ENCODE results near the gene APOLD1. TPM values are rescaled to one million over a fixed set of nuclear protein-coding genes. Genes with fewer than 3 reads are reported as not detected.
"Not testable (repeated sequence)": the region's sequence is repeated elsewhere in the genome, so short reads cannot be mapped to it uniquely, and the experiment has no call there.

Gene APOLD1
- total RNA-seq, 1 donor from 2014 or later = 5.2 TPM

DNA sequence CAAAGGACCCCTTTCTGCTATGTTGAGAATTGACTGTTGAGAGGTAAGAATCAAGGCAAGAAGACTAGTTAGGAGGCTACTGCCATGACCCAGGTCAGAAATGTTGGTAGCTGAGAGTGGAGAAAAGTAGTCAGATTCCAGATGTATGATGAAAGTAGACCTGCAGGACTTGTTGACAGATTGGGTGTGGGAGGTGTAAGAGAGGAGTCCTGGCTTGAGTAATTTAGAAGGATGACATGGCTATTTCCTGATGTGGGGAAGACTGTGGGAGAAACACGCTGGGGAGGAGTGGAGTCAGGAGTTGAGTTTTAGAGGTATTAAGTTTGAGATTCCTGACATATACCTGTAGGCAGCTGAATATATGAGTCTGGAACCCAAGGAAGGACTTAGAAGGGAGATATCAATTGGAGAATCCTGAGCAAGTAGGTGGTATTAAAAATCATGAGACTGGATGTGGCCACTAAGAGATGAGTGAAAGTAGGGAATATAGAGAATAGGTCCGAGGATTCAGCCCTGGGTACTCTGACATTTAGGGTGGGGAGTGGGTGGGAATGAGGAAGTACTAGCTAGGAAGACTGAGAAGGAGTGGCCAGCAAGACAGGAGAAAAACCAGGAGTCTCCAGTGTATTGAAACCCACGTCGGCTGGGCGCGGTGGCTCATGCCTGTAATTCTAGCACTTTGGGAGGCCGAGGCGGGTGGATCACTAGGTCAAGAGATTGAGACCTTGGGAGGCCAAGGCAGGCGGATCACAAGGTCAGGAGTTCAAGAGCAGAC is 15.1 kb downstream of the APOLD1 start:
- no peak overlapping the region for H3K27ac Mint-ChIP-seq (ENCODE audit: unreplicated experiment)
- no peaks in the 10 kb centered on the region for H3K36me3 Mint-ChIP-seq (ENCODE audit: low read depth, unreplicated experiment)
- H3K4me1 Mint-ChIP-seq (ENCODE audit: unreplicated experiment) = peaks cover 3% of the 10 kb centered on the region
- no peak for DNase-seq (ENCODE audit: low spot score)
- TF ChIP-seq, protein P1, sequence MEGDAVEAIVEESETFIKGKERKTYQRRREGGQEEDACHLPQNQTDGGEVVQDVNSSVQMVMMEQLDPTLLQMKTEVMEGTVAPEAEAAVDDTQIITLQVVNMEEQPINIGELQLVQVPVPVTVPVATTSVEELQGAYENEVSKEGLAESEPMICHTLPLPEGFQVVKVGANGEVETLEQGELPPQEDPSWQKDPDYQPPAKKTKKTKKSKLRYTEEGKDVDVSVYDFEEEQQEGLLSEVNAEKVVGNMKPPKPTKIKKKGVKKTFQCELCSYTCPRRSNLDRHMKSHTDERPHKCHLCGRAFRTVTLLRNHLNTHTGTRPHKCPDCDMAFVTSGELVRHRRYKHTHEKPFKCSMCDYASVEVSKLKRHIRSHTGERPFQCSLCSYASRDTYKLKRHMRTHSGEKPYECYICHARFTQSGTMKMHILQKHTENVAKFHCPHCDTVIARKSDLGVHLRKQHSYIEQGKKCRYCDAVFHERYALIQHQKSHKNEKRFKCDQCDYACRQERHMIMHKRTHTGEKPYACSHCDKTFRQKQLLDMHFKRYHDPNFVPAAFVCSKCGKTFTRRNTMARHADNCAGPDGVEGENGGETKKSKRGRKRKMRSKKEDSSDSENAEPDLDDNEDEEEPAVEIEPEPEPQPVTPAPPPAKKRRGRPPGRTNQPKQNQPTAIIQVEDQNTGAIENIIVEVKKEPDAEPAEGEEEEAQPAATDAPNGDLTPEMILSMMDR (IDR thresholded peaks at IDR 0.05; ENCODE audit: unreplicated experiment) = no peak
- H3K4me3 Mint-ChIP-seq (ENCODE audit: unreplicated experiment) = no peak overlapping the region
- H3K27me3 Mint-ChIP-seq (ENCODE audit: unreplicated experiment) = peaks cover 6% of the 10 kb centered on the region
- no peaks in the 10 kb centered on the region for H3K9me3 Mint-ChIP-seq (ENCODE audit: unreplicated experiment)

DNA sequence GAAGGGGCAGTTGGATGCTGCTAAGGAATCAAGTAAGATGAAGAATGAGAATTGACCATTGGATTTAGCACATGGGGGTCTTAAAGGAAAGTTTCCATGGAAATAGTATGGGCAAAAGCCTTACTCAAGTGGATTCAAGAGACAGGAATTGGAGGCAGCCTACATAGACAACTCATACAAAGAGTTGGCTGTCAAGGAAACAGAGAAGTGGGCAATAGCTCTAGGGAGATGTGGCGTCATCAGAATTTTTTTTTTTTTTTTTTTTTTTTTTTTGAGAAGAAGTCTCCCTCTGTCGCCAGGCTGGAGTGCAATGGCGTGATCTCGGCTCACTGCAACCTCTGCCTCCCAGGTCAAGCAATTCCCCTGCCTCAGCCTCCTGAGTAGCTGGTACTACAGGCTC is 16.2 kb downstream of the APOLD1 start:
- H3K27ac Mint-ChIP-seq (ENCODE audit: unreplicated experiment); H3K9me3 Mint-ChIP-seq (ENCODE audit: unreplicated experiment); H3K4me3 Mint-ChIP-seq (ENCODE audit: unreplicated experiment); H3K27me3 Mint-ChIP-seq (ENCODE audit: unreplicated experiment); H3K4me1 Mint-ChIP-seq (ENCODE audit: unreplicated experiment); DNase-seq (ENCODE audit: low spot score); H3K36me3 Mint-ChIP-seq (ENCODE audit: low read depth, unreplicated experiment): not testable (repeated sequence)

DNA sequence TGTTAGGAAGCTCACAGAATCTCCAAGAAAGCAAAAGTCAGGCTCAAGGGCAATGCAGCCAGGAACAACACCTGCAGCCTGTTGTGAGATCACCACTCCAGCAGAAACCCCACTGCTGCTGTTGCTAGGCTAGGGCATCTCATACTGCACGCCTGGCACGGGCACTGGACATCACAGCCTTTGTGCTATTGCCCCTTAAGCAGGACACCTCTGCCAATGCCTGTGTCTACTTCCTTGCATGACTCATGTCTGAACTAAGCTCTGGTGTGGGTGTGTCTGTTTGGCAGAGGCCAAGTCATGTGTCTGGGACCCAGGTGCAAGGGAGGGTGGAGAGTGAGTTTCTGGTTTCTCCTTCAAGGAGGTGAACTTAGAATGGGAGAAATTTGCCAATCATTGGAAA is 17.7 kb downstream of the APOLD1 start:
- H3K27me3 Mint-ChIP-seq (ENCODE audit: unreplicated experiment) = peaks cover 2% of the 10 kb centered on the region
- H3K9me3 Mint-ChIP-seq (ENCODE audit: unreplicated experiment) = no peaks in the 10 kb centered on the region
- no peak overlapping the region for H3K4me3 Mint-ChIP-seq (ENCODE audit: unreplicated experiment)
- no peaks in the 10 kb centered on the region for H3K36me3 Mint-ChIP-seq (ENCODE audit: low read depth, unreplicated experiment)
- H3K27ac Mint-ChIP-seq (ENCODE audit: unreplicated experiment) = no peak overlapping the region
- DNase-seq (ENCODE audit: low spot score) = no peak
- peaks cover 12% of the 10 kb centered on the region for H3K4me1 Mint-ChIP-seq (ENCODE audit: unreplicated experiment)
- TF ChIP-seq, protein P1 (IDR thresholded peaks at IDR 0.05; ENCODE audit: unreplicated experiment) = no peak

DNA sequence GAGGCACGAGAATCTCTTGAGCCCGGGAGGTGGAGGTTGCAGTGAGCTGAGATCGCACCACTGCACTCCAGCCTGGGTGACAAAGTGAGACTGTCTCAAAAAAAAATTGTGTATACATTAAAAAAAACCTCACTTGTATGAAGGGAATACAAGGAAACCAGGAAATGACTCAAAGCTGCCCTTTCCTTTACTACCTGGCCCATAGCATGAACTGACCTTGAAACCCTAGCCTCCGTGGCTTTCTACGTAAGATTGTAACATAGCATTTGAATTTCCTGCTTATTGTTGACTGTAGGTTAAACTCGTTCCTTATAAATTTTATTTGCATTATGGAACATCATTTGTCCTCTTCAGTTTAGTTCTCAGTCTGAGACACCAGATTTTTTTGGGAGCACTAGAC is 18.6 kb downstream of the APOLD1 start:
- Mint-ChIP-seq H3K27me3 (ENCODE audit: unreplicated experiment) (peaks cover 2% of the 10 kb centered on the region), H3K4me1 (ENCODE audit: unreplicated experiment) (peaks cover 18% of the 10 kb centered on the region), H3K27ac (ENCODE audit: unreplicated experiment) (no peak overlapping the region), H3K9me3 (ENCODE audit: unreplicated experiment) (no peaks in the 10 kb centered on the region), H3K4me3 (ENCODE audit: unreplicated experiment) (no peak overlapping the region), H3K36me3 (ENCODE audit: low read depth, unreplicated experiment) (no peaks in the 10 kb centered on the region)
- DNase-seq (ENCODE audit: low spot score) = no peak
- TF ChIP-seq, protein P1 (IDR thresholded peaks at IDR 0.05; ENCODE audit: unreplicated experiment) = no peak

DNA sequence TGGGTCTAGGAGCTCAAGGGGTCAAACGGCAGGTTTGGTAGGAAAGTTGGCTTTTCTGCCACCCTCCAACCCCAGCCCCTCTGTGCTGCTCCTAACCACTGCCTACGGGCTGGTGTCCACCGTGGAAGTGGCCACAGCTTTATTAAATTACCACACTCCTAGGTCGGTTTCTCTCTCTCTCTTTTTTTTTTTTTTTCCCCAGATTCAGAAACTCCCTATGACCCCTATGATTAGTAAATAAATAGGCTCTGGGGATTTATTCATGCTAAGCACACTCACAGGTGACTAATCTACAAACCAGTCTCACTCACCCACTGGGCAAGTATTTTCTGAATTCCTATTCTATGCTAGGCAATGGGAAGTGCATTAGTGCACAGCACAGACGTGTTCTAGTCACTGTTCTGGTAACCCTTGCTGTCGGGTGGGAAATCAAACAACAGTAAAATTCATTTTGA is 19.0 kb downstream of the APOLD1 start:
- Mint-ChIP-seq H3K4me1 (ENCODE audit: unreplicated experiment) (peaks cover 23% of the 10 kb centered on the region), H3K4me3 (ENCODE audit: unreplicated experiment) (no peak overlapping the region), H3K27ac (ENCODE audit: unreplicated experiment) (no peak overlapping the region), H3K36me3 (ENCODE audit: low read depth, unreplicated experiment) (no peaks in the 10 kb centered on the region), H3K9me3 (ENCODE audit: unreplicated experiment) (no peaks in the 10 kb centered on the region), H3K27me3 (ENCODE audit: unreplicated experiment) (peaks cover 2% of the 10 kb centered on the region)
- DNase-seq (ENCODE audit: low spot score) = no peak
- TF ChIP-seq, protein P1 (IDR thresholded peaks at IDR 0.05; ENCODE audit: unreplicated experiment) = no peak

All from endothelial cell (in vitro differentiated cells).